H9 (cell line): ENCODE measurements around the gene TLE4. TPM values are rescaled to one million over a fixed set of nuclear protein-coding genes. Genes with fewer than 3 reads are reported as not detected.
A peak's percentile ranks its signal among the peaks of the same experiment; 100 is the strongest.

Experiments used
- DNase-seq: peaks from one replicate; pipeline ENCODE4 v3.0.0-alpha.2; 2017
- H2AFZ ChIP-seq: one replicate; pipeline ENCODE4 v1.6.1; 2013; ENCODE audit warnings: mild to moderate bottlenecking, low read length, control low read depth, moderate library complexity
- H2AK5ac ChIP-seq: 2 replicates; pipeline ENCODE4 v1.6.1; 2013; ENCODE audit warnings: low read length, control low read depth, mixed read lengths; ENCODE audit not compliant: insufficient read length
- H2BK120ac ChIP-seq: one replicate; pipeline ENCODE4 v1.6.1; 2013; ENCODE audit warnings: low read depth, mild to moderate bottlenecking, low read length, control low read depth, inconsistent platforms; ENCODE audit not compliant: poor library complexity, severe bottlenecking
- H2BK12ac ChIP-seq: 2 replicates; pipeline ENCODE4 v1.6.1; 2013; ENCODE audit warnings: low read length, control low read depth, mixed read lengths, low read depth; ENCODE audit not compliant: insufficient read length
- H2BK15ac ChIP-seq: 2 replicates; pipeline ENCODE4 v1.6.1; 2013; ENCODE audit warnings: low read depth, low read length, control low read depth
- H2BK20ac ChIP-seq: one replicate; pipeline ENCODE4 v1.6.1; 2013; ENCODE audit warnings: low read depth, mild to moderate bottlenecking, low read length, control low read depth, inconsistent platforms; ENCODE audit not compliant: poor library complexity, severe bottlenecking
- H2BK5ac ChIP-seq: 2 replicates; pipeline ENCODE4 v1.6.1; 2013; ENCODE audit warnings: low read length, control low read depth, mixed read lengths; ENCODE audit not compliant: insufficient read length
- H3K14ac ChIP-seq: 2 replicates; pipeline ENCODE4 v1.6.1; 2013; ENCODE audit warnings: low read length, control low read depth; ENCODE audit not compliant: insufficient read depth
- H3K18ac ChIP-seq: 2 replicates; pipeline ENCODE4 v1.6.1; 2013; ENCODE audit warnings: low read depth, mild to moderate bottlenecking, mixed read lengths, low read length, control low read depth; ENCODE audit not compliant: insufficient read length
- H3K23ac ChIP-seq: 2 replicates; pipeline ENCODE4 v1.6.1; 2013; ENCODE audit warnings: low read length, control low read depth, mixed read lengths, low read depth; ENCODE audit not compliant: insufficient read length
- H3K23me2 ChIP-seq: 2 replicates; pipeline ENCODE4 v1.6.1; 2013; ENCODE audit warnings: low read depth, mild to moderate bottlenecking, mixed read lengths, low read length, control low read depth; ENCODE audit not compliant: insufficient read length, poor library complexity, severe bottlenecking
- H3K27ac ChIP-seq: 2 replicates; pipeline ENCODE4 v1.5.1; 2013; ENCODE audit warnings: low read length, control low read depth, mixed read lengths, low read depth; ENCODE audit not compliant: insufficient read length
- H3K27me3 ChIP-seq: 2 replicates; pipeline ENCODE4 v1.6.1; 2013; ENCODE audit warnings: low read length, control low read depth, inconsistent platforms; ENCODE audit not compliant: insufficient read depth
- H3K4ac ChIP-seq: 2 replicates; pipeline ENCODE4 v1.6.1; 2013; ENCODE audit warnings: low read depth, mild to moderate bottlenecking, control low read depth, inconsistent platforms, low read length, moderate library complexity
- H3K4me1 ChIP-seq: 2 replicates; pipeline ENCODE4 v1.6.1; 2013; ENCODE audit warnings: low read length, control low read depth, inconsistent platforms; ENCODE audit not compliant: insufficient read depth
- H3K4me2 ChIP-seq: 2 replicates; pipeline ENCODE4 v1.6.1; 2013; ENCODE audit warnings: low read length, control low read depth, mixed read lengths; ENCODE audit not compliant: insufficient read length, insufficient read depth
- H3K56ac ChIP-seq: 2 replicates; pipeline ENCODE4 v1.6.1; 2013; ENCODE audit warnings: low read depth, mild to moderate bottlenecking, mixed read lengths, low read length, control low read depth; ENCODE audit not compliant: insufficient read length
- H3K79me1 ChIP-seq: 2 replicates; pipeline ENCODE4 v1.6.1; 2013; ENCODE audit warnings: low read depth, mild to moderate bottlenecking, moderate library complexity, low read length, control low read depth, inconsistent platforms; ENCODE audit not compliant: insufficient read depth, poor library complexity, severe bottlenecking
- H3K79me2 ChIP-seq: 2 replicates; pipeline ENCODE4 v1.6.1; 2013; ENCODE audit warnings: low read length, control low read depth, inconsistent platforms; ENCODE audit not compliant: insufficient read depth
- H3K9ac ChIP-seq: 2 replicates; pipeline ENCODE4 v1.6.1; 2013; ENCODE audit warnings: low read length, control low read depth, mixed read lengths; ENCODE audit not compliant: insufficient read length; ENCODE audit errors: extremely low read depth
- H3K9me3 ChIP-seq: one replicate; pipeline ENCODE4 v1.6.1; 2013; ENCODE audit warnings: low read depth, low read length, inconsistent platforms; ENCODE audit not compliant: control insufficient read depth
- H3T11ph ChIP-seq: one replicate; pipeline ENCODE4 v1.6.1; 2013; ENCODE audit warnings: mild to moderate bottlenecking, low read length, control low read depth, inconsistent platforms
- H4K20me1 ChIP-seq: one replicate; pipeline ENCODE4 v1.6.1; 2013; ENCODE audit not compliant: control insufficient read depth, insufficient read length, insufficient read depth
- H4K5ac ChIP-seq: 2 replicates; pipeline ENCODE4 v1.6.1; 2013; ENCODE audit warnings: low read depth, mild to moderate bottlenecking, mixed read lengths, low read length, control low read depth; ENCODE audit not compliant: insufficient read length
- H4K8ac ChIP-seq: replicated peaks from 2 replicates; pipeline ENCODE4 v1.6.1; 2013; ENCODE audit warnings: low read length, control low read depth, mixed read lengths, low read depth; ENCODE audit not compliant: insufficient read length
- H4K91ac ChIP-seq: 2 replicates; pipeline ENCODE4 v1.6.1; 2013; ENCODE audit warnings: low read depth, mild to moderate bottlenecking, moderate library complexity, mixed read lengths, low read length, control low read depth; ENCODE audit not compliant: insufficient read length
- H3K27ac Mint-ChIP-seq, 3 experiments: 2 replicates in 2 of 3; 3 replicates in 1 of 3; pipeline ENCODE4 v1.8.0; 2020 to 2021; ENCODE audit warnings: mixed read lengths in 3 of 3, mild to moderate bottlenecking in 1 of 3, moderate library complexity in 1 of 3
- H3K27me3 Mint-ChIP-seq: 2 replicates; pipeline ENCODE4 v1.8.0; 2021; ENCODE audit warnings: low read depth, mild to moderate bottlenecking, moderate library complexity, mixed read lengths
- H3K36me3 Mint-ChIP-seq, 3 experiments: 2 replicates in 2 of 3; 3 replicates in 1 of 3; pipeline ENCODE4 v1.8.0; 2020 to 2021; ENCODE audit warnings: low read depth in 3 of 3, mixed read lengths in 3 of 3; ENCODE audit not compliant: insufficient read depth in 1 of 3
- H3K4me1 Mint-ChIP-seq, 2 experiments: 2 replicates each; pipeline ENCODE4 v1.8.0; 2020; ENCODE audit warnings: mixed read lengths in 2 of 2
- H3K4me3 Mint-ChIP-seq, 2 experiments: 2 replicates in 1 of 2; 3 replicates in 1 of 2; pipeline ENCODE4 v1.8.0; 2020 to 2021; ENCODE audit warnings: mild to moderate bottlenecking in 2 of 2, mixed read lengths in 2 of 2, moderate library complexity in 1 of 2
- H3K9me3 Mint-ChIP-seq, 2 experiments: 2 replicates in 1 of 2; 3 replicates in 1 of 2; pipeline ENCODE4 v1.8.0; 2020; ENCODE audit warnings: mild to moderate bottlenecking in 2 of 2, mixed read lengths in 2 of 2, moderate library complexity in 1 of 2
- CTCF ChIP-seq: fragments of 200-600 bp; sonication (generic); conservative IDR thresholded peaks from 3 replicates; pipeline ENCODE4 v1.8.0; 2021; ENCODE audit warnings: antibody characterized with exemption, mild to moderate bottlenecking
- WGBS: extraction: QIAGEN DNeasy Blood & Tissue Kit; methylation state at CpG from one replicate; pipeline ENCODE4 v1.1.7; 2013; ENCODE audit warnings: missing lambda C conversion rate, low lambda C conversion rate, mixed read lengths; ENCODE audit not compliant: insufficient read length; ENCODE audit errors: extremely low coverage; 5-methylcytosine and 5-hydroxymethylcytosine counted together
- total RNA-seq: library from RNA; stranded (reverse); gene quantifications from 2 replicates; pipeline ENCODE4 v1.2.1, GENCODE V29; 2021

Gene TLE4
- total RNA-seq, 1 experiment from 2014 or later, result 35.1 TPM

- Histone ChIP-seq H3K27me3 (no peaks in the 10 kb centered on the region), H3K9me3 (no peaks in the 10 kb centered on the region), H3K14ac (no peak overlapping the region), H2AFZ (no peak overlapping the region), H3K56ac (no peak overlapping the region), H2BK5ac (no peak overlapping the region), H3T11ph (no peak overlapping the region), H4K20me1 (no peaks in the 10 kb centered on the region), H3K4me1 (peaks cover 17% of the 10 kb centered on the region), H4K91ac (no peak overlapping the region), H3K18ac (no peak overlapping the region), H3K4me2 (no peak overlapping the region), H3K27ac (no peak overlapping the region), H3K23ac (no peak overlapping the region), H2BK20ac (no peak overlapping the region), H3K9ac (no peak overlapping the region), H3K79me2 (no peaks in the 10 kb centered on the region), H2AK5ac (no peak overlapping the region), H4K8ac (no peak overlapping the region), H3K4ac (no peak overlapping the region), H2BK12ac (peak overlapping the region; percentile 41), H3K79me1 (no peaks in the 10 kb centered on the region), H4K5ac (no peak overlapping the region), H3K23me2 (no peaks in the 10 kb centered on the region), H2BK120ac (no peak overlapping the region), H2BK15ac (no peak overlapping the region)
- no CpG with 5 or more reads among the region's 2 CpGs for WGBS
- no peak for DNase-seq
- Mint-ChIP-seq H3K4me3 (no peak overlapping the region), H3K4me1 (peaks cover 47 to 59% of the 10 kb centered on the region in 2 experiments), H3K27me3 (no peaks in the 10 kb centered on the region), H3K9me3 (no peaks in the 10 kb centered on the region), H3K27ac (peak overlapping the region in 2 of 3 experiments; percentile 4 to 36; a peak in 2 of 7 replicates), H3K36me3 (peaks cover 0 to 11% (median 6%) of the 10 kb centered on the region in 3 experiments; a peak in 4 of 7 replicates)
- TF ChIP-seq CTCF, result no peak
Measured at GRCh38 chr9:79661279-79661678, 89.5 kb downstream of the TLE4 start.
